K562 (cell line): Measurements from ENCODE around the gene MFSD6. TPM values are rescaled to one million over a fixed set of nuclear protein-coding genes. Genes with fewer than 3 reads are reported as not detected.

Experiments used
- ATAC-seq: fragments of 200-7000 bp; cut with Tn5 transposase; 3 replicates; pipeline ENCODE4 v1.9.1; 2020; ENCODE audit warnings: moderate library complexity
- BruUV-seq: library from RNA; stranded (reverse); fragments of 400-500 nt; replicated peaks from 2 replicates; lab custom pipeline; 2021; lab: Mats Ljungman, UMichigan
- CTCF ChIA-PET: fragments of 300-600 bp; formaldehyde crosslinking; extraction: SDS; loops from one replicate; lab custom pipeline; 2021; ENCODE audit warnings: low intra/inter-chr PET ratio; lab: Yijun Ruan, JAX
- POLR2A ChIA-PET: fragments of 300-600, 350-650 bp; sonication (Branson Sonifier 250); formaldehyde crosslinking; extraction: SDS; loops from one replicate; lab custom pipeline; 2021; ENCODE audit warnings: antibody characterized with exemption, inconsistent platforms; lab: Yijun Ruan, JAX
- DNase-seq, 4 experiments: peaks; one replicate each; pipeline versions ENCODE4 v3.0.0 to v3.0.0-alpha.2; 2011 to 2018; ENCODE audit warnings: low spot score in 3 of 4, mixed read lengths in 3 of 4; ENCODE audit errors: extremely low read depth in 1 of 4
- FAIRE-seq: peaks from 2 replicates; lab custom pipeline; 2011; peaks lifted over from hg19 to GRCh38; lab: Jason Lieb, UNC
- H2AFZ ChIP-seq: 2 replicates; pipeline ENCODE4 v1.6.0; 2011; ENCODE audit warnings: low read depth, low read length, control low read depth, inconsistent platforms
- H3K27ac ChIP-seq: fragments of 200-600 bp; 3 replicates; pipeline ENCODE4 v1.8.0; 2011; ENCODE audit warnings: low read depth, mild to moderate bottlenecking, control low read depth, inconsistent platforms, low read length, moderate library complexity, mixed read lengths; ENCODE audit errors: extremely low read depth
- H3K27me3 ChIP-seq, 2 experiments: fragments of 300-600 bp in 1 of 2; 2 replicates in 1 of 2; 3 replicates in 1 of 2; pipeline versions ENCODE4 v1.6.0 to v1.8.0; 2011; ENCODE audit warnings: inconsistent platforms in 2 of 2, low read length in 2 of 2, mild to moderate bottlenecking in 1 of 2, mixed read lengths in 1 of 2, moderate library complexity in 1 of 2; ENCODE audit not compliant: control insufficient read depth in 2 of 2, insufficient read depth in 2 of 2
- H3K36me3 ChIP-seq: fragments of 300-600 bp; 3 replicates; pipeline ENCODE4 v1.8.0; 2011; ENCODE audit warnings: mild to moderate bottlenecking, low read length, inconsistent platforms; ENCODE audit not compliant: control insufficient read depth, insufficient read depth
- H3K4me1 ChIP-seq, 2 experiments: fragments of 200-600 bp in 1 of 2; replicated peaks in 1 of 2; 2 replicates in 1 of 2; 3 replicates in 1 of 2; pipeline versions ENCODE4 v1.5.1 to v1.8.0; 2011; ENCODE audit warnings: inconsistent platforms in 2 of 2, low read length in 2 of 2, mild to moderate bottlenecking in 1 of 2, mixed read lengths in 1 of 2, moderate library complexity in 1 of 2; ENCODE audit not compliant: control insufficient read depth in 2 of 2, insufficient read depth in 2 of 2
- H3K4me2 ChIP-seq: 2 replicates; pipeline ENCODE4 v1.6.1; 2011; ENCODE audit warnings: low read length, control low read depth, inconsistent platforms, mixed read lengths; ENCODE audit not compliant: insufficient read depth
- H3K4me3 ChIP-seq: fragments of 200-600 bp; sonication (generic), shearing (Covaris generic); 2 replicates; pipeline ENCODE4 v1.5.1; 2016; ENCODE audit warnings: control low read depth, inconsistent platforms
- H3K79me2 ChIP-seq: fragments of 200-600 bp; 3 replicates; pipeline ENCODE4 v1.8.0; 2011; ENCODE audit warnings: low read length, inconsistent platforms; ENCODE audit not compliant: control insufficient read depth, insufficient read depth
- H3K9ac ChIP-seq, 2 experiments: 2 replicates each; pipeline versions ENCODE4 v1.6.0 to v1.6.1; 2011; ENCODE audit warnings: low read depth in 2 of 2, low read length in 2 of 2, control low read depth in 1 of 2, inconsistent platforms in 1 of 2, mild to moderate bottlenecking in 1 of 2, mixed read lengths in 1 of 2; ENCODE audit not compliant: insufficient read depth in 1 of 2
- H3K9me1 ChIP-seq: one replicate; pipeline ENCODE4 v1.6.0; 2011; ENCODE audit warnings: inconsistent platforms, mild to moderate bottlenecking, low read length, moderate library complexity; ENCODE audit not compliant: control insufficient read depth, insufficient read depth
- H3K9me3 ChIP-seq: replicated peaks from 2 replicates; pipeline ENCODE4 v1.5.1; 2011; ENCODE audit warnings: low read depth, low read length, inconsistent platforms; ENCODE audit not compliant: control insufficient read depth, insufficient read depth
- H4K20me1 ChIP-seq: replicated peaks from 2 replicates; pipeline ENCODE4 v1.6.1; 2011; ENCODE audit warnings: low read length, inconsistent platforms, mixed read lengths; ENCODE audit not compliant: control insufficient read depth, insufficient read depth
- ARID4B ChIP-seq: sonication (generic); formaldehyde crosslinking; IDR thresholded peaks from 2 replicates; pipeline ENCODE4 v1.8.0; 2022; ENCODE audit warnings: mild to moderate bottlenecking, missing genetic modification reagents
- ATF6 ChIP-seq: sonication (generic); formaldehyde crosslinking; IDR thresholded peaks from 2 replicates; pipeline ENCODE4 v1.4.0; 2020; ENCODE audit warnings: mild to moderate bottlenecking, missing genetic modification reagents
- HMGXB4 ChIP-seq: sonication (generic); formaldehyde crosslinking; IDR thresholded peaks from 2 replicates; pipeline ENCODE4 v1.8.1; 2023; ENCODE audit warnings: mild to moderate bottlenecking, missing genetic modification reagents
- MBD2 ChIP-seq: sonication (generic); IDR thresholded peaks from 2 replicates; pipeline ENCODE4 v1.6.1; 2016; ENCODE audit warnings: low read depth, borderline replicate concordance
- PATZ1 ChIP-seq: fragments of 250-450 bp; sonication (Bioruptor Pico); IDR thresholded peaks from 2 replicates; pipeline ENCODE4 v1.5.0; 2020; ENCODE audit warnings: mild to moderate bottlenecking, borderline replicate concordance
- POLR2H ChIP-seq: IDR thresholded peaks from 2 replicates; pipeline ENCODE4 v1.6.1; 2016; ENCODE audit warnings: missing genetic modification characterization, low read depth, mild to moderate bottlenecking, control low read depth, missing compliant biosample characterization, moderate library complexity
- RFX5 ChIP-seq: IDR thresholded peaks from 2 replicates; pipeline ENCODE4 v1.6.1; 2011; ENCODE audit warnings: low read depth, mild to moderate bottlenecking, improper control_type of control experiment, low read length
- SMAD2 ChIP-seq: fragments of 150-350 bp; IDR thresholded peaks from 2 replicates; pipeline ENCODE4 v1.6.1; 2014; ENCODE audit warnings: low read depth, mild to moderate bottlenecking, low read length
- TBP ChIP-seq: optimal IDR thresholded peaks from 2 replicates; pipeline ENCODE3; 2011; ENCODE audit warnings: low read depth, low read length, improper control_type of control experiment
- ZKSCAN3 ChIP-seq: fragments of 250-450 bp; sonication (Bioruptor Pico); IDR thresholded peaks from 2 replicates; pipeline ENCODE4 v1.4.0; 2020
- ZNF165 ChIP-seq: fragments of 250-450 bp; sonication (Bioruptor Pico); IDR thresholded peaks from 2 replicates; pipeline ENCODE4 v1.4.0; 2020; ENCODE audit warnings: borderline replicate concordance
- ZNF57 ChIP-seq: fragments of 450-650 bp; formaldehyde crosslinking; IDR thresholded peaks from 2 replicates; pipeline ENCODE4 v1.4.0; 2020; ENCODE audit warnings: mild to moderate bottlenecking, moderate library complexity
- ZNF830 ChIP-seq: fragments of 250-450 bp; sonication (Bioruptor Pico); IDR thresholded peaks from 2 replicates; pipeline ENCODE4 v1.5.0; 2021; ENCODE audit warnings: mild to moderate bottlenecking
- WGBS: fragments of 100-300 bp; shearing (Covaris generic); methylation state at CpG from one replicate; pipeline ENCODE4 v1.1.6; 2016; ENCODE audit warnings: low coverage, mixed read lengths; ENCODE audit not compliant: insufficient coverage; ENCODE audit errors: missing lambda C conversion rate; 5-methylcytosine and 5-hydroxymethylcytosine counted together
- in situ Hi-C: fragments of 300-500 bp; cut with MboI; formaldehyde crosslinking; loops from 4 replicates; pipeline ENCODE4 v1.15.0; 2018; ENCODE audit warnings: inconsistent platforms, mixed read lengths
- intact Hi-C: fragments of 100-400 bp; cut with micrococcal nuclease; formaldehyde crosslinking; loops from 2 replicates; pipeline ENCODE4 v1.14.2; 2022
- polyA plus RNA-seq, 8 experiments: library from polyadenylated mRNA; depleted of rRNA in 4 of 8; stranded (reverse) in 5 of 8; unstranded in 3 of 8; fragments of >200 nt; fragmentation: Nextera tagmentation in 2 of 8; fragmentation: Illumina TruSeq in 1 of 8; extraction: Ambion mirVana in 2 of 8; extraction: Trizol in 1 of 8; gene quantifications; 2 replicates each; pipeline versions ENCODE4 v1.2.1 to v1.2.3, GENCODE V29; 2011 to 2014; ENCODE audit warnings: inconsistent platforms in 1 of 8, missing spikeins in 1 of 8
- total RNA-seq, 7 experiments: library from RNA; depleted of rRNA in 6 of 7; stranded (reverse); fragments of >200 nt in 6 of 7; fragmentation: Illumina TruSeq in 2 of 7; extraction: Trizol in 2 of 7; gene quantifications; 2 replicates each; pipeline versions ENCODE4 v1.2.1 to v1.2.3, GENCODE V29; 2011 to 2021; ENCODE audit warnings: low replicate concordance in 1 of 7

Gene MFSD6
- total and polyA plus RNA-seq, 9 of the 15 experiments (the other 6 are each of a cell fraction or from before 2014, with no cell fraction given), result 1.1 to 7.9 (median 4.4) TPM

GRCh38 chr2:190444976-190445375 lies 36.8 kb downstream of the MFSD6 start:
- H3K27me3 ChIP-seq, result no peaks in the 10 kb centered on the region
- no peak overlapping the region for H3K4me3 ChIP-seq
- H3K9me1 ChIP-seq, result no peaks in the 10 kb centered on the region
- H3K36me3 ChIP-seq, result no peaks in the 10 kb centered on the region
- H3K9ac ChIP-seq, result no peak overlapping the region
- FAIRE-seq (no peak), DNase-seq (no peak), ATAC-seq (no peak)
- H2AFZ ChIP-seq, result no peak overlapping the region
- ChIA-PET CTCF (no interaction called here), POLR2A (no interaction called here)
- BruUV-seq, result no TSS peak
- H3K4me1 ChIP-seq, result peaks cover 0 to 2% of the 10 kb centered on the region in 2 experiments; a peak in 2 of 5 replicates
- no peak overlapping the region for H3K4me2 ChIP-seq
- H4K20me1 ChIP-seq, result no peaks in the 10 kb centered on the region
- intact Hi-C loops, result no loop called here
- H3K9me3 ChIP-seq, result no peaks in the 10 kb centered on the region
- H3K27ac ChIP-seq, result no peak overlapping the region
- in situ Hi-C loops, result no loop called here
- WGBS, result 29% methylated on average over 1 of the region's 1 CpG
- H3K79me2 ChIP-seq, result no peaks in the 10 kb centered on the region; the same call in 2 of the 3 replicates
- TF ChIP-seq TBP (no peak), HMGXB4 (no peak), SMAD2 (no peak), PATZ1 (CRISPR knock-in tag) (no peak), ARID4B (CRISPR knock-in tag) (no peak), ZNF830 (CRISPR knock-in tag) (no peak), ZNF165 (CRISPR knock-in tag) (no peak), MBD2 (no peak), POLR2H (tag) (no peak), ZNF57 (CRISPR knock-in tag) (no peak), ZKSCAN3 (no peak), ATF6 (CRISPR knock-in tag) (no peak), RFX5 (no peak)
